CD14-positive monocyte (primary cell): Measurements from ENCODE around the gene SUV39H2. TPM values are rescaled to one million over a fixed set of nuclear protein-coding genes. Genes with fewer than 3 reads are reported as not detected.

Experiments
- DNase-seq, 3 donors: peaks; one replicate each; pipeline ENCODE4 v3.0.0-alpha.2; 2011 to 2022
- H2AFZ ChIP-seq: 2 replicates; pipeline ENCODE4 v1.6.0; 2012; ENCODE audit warnings: mild to moderate bottlenecking, low read depth, low read length, inconsistent platforms; ENCODE audit not compliant: insufficient read depth, poor library complexity, severe bottlenecking
- H3K27ac ChIP-seq, 2 donors: 1 replicate in 1 of 2; 2 replicates in 1 of 2; pipeline ENCODE4 v1.5.1; 2012 to 2013; ENCODE audit warnings: low read length in 2 of 2, control low read depth in 1 of 2, inconsistent platforms in 1 of 2, low read depth in 1 of 2, mild to moderate bottlenecking in 1 of 2
- H3K27me3 ChIP-seq, 2 donors: one replicate each; pipeline versions ENCODE4 v1.6.0 to v1.6.1; 2011 to 2013; ENCODE audit warnings: low read length in 2 of 2; ENCODE audit not compliant: control insufficient read depth in 2 of 2, insufficient read depth in 2 of 2
- H3K36me3 ChIP-seq, 2 donors: replicated peaks in 1 of 2; 1 replicate in 1 of 2; 2 replicates in 1 of 2; pipeline versions ENCODE4 v1.5.1 to v1.6.1; 2012 to 2013; ENCODE audit warnings: low read length in 2 of 2, control low read depth in 1 of 2, inconsistent platforms in 1 of 2, mild to moderate bottlenecking in 1 of 2; ENCODE audit not compliant: insufficient read depth in 2 of 2, control insufficient read depth in 1 of 2
- H3K4me1 ChIP-seq, 2 donors: 1 replicate in 1 of 2; 2 replicates in 1 of 2; pipeline versions ENCODE4 v1.5.1 to v1.6.1; 2012 to 2013; ENCODE audit warnings: low read length in 2 of 2, control low read depth in 1 of 2, inconsistent platforms in 1 of 2, mild to moderate bottlenecking in 1 of 2, moderate library complexity in 1 of 2; ENCODE audit not compliant: insufficient read depth in 2 of 2, control insufficient read depth in 1 of 2
- H3K4me2 ChIP-seq: replicated peaks from 2 replicates; pipeline ENCODE3; 2012; ENCODE audit warnings: low read length, moderate library complexity, mild to moderate bottlenecking; ENCODE audit not compliant: poor library complexity, severe bottlenecking; ENCODE audit errors: extremely low read depth
- H3K4me3 ChIP-seq, 3 experiments: fragments of 200-600 bp in 1 of 3; sonication (generic) in 1 of 3; replicated peaks in 1 of 3; 1 replicate in 2 of 3; 2 replicates in 1 of 3; pipeline ENCODE4 v1.5.1; 2011 to 2013; ENCODE audit warnings: low read length in 3 of 3, mild to moderate bottlenecking in 3 of 3, control low read depth in 2 of 3, low read depth in 2 of 3, inconsistent platforms in 1 of 3, moderate library complexity in 1 of 3
- H3K79me2 ChIP-seq: 2 replicates; pipeline ENCODE4 v1.6.0; 2012; ENCODE audit warnings: mild to moderate bottlenecking, control low read depth, inconsistent platforms, low read length, moderate library complexity; ENCODE audit not compliant: insufficient read depth
- H3K9ac ChIP-seq: 2 replicates; pipeline ENCODE4 v1.6.0; 2017; ENCODE audit warnings: low read length, mild to moderate bottlenecking; ENCODE audit not compliant: insufficient read depth, poor library complexity, severe bottlenecking
- H3K9me3 ChIP-seq, 2 donors: replicated peaks in 1 of 2; 1 replicate in 1 of 2; 2 replicates in 1 of 2; pipeline versions ENCODE4 v1.5.1 to v1.6.1; 2012 to 2013; ENCODE audit warnings: low read length in 2 of 2, control low read depth in 1 of 2; ENCODE audit not compliant: control insufficient read depth in 1 of 2, insufficient read depth in 1 of 2
- H4K20me1 ChIP-seq: 2 replicates; pipeline ENCODE4 v1.6.0; 2012; ENCODE audit warnings: mild to moderate bottlenecking, low read length, control low read depth, moderate library complexity; ENCODE audit not compliant: insufficient read depth
- H3K27ac Mint-ChIP-seq, 7 donors: one replicate each; pipeline ENCODE4 v1.8.0; 2020; ENCODE audit warnings: mild to moderate bottlenecking in 7 of 7, mixed read lengths in 7 of 7, moderate library complexity in 6 of 7, inconsistent platforms in 2 of 7
- H3K27me3 Mint-ChIP-seq, 3 donors: one replicate each; pipeline ENCODE4 v1.8.0; 2021 to 2022; ENCODE audit warnings: low read depth in 3 of 3, mild to moderate bottlenecking in 3 of 3, mixed read lengths in 3 of 3, moderate library complexity in 3 of 3, inconsistent platforms in 1 of 3
- H3K36me3 Mint-ChIP-seq, 2 donors: one replicate each; pipeline ENCODE4 v1.8.0; 2020; ENCODE audit warnings: mixed read lengths in 2 of 2, inconsistent platforms in 1 of 2, mild to moderate bottlenecking in 1 of 2
- H3K4me1 Mint-ChIP-seq: one replicate; pipeline ENCODE4 v1.8.0; 2020; ENCODE audit warnings: mild to moderate bottlenecking, mixed read lengths
- H3K4me3 Mint-ChIP-seq, 2 donors: one replicate each; pipeline ENCODE4 v1.8.0; 2020; ENCODE audit warnings: mild to moderate bottlenecking in 2 of 2, mixed read lengths in 2 of 2, moderate library complexity in 1 of 2
- H3K9me3 Mint-ChIP-seq, 7 donors: one replicate each; pipeline ENCODE4 v1.8.0; 2020 to 2022; ENCODE audit warnings: mixed read lengths in 7 of 7, mild to moderate bottlenecking in 6 of 7, moderate library complexity in 6 of 7, inconsistent platforms in 2 of 7
- CTCF ChIP-seq: fragments of 200-600 bp; IDR thresholded peaks from one replicate; pipeline ENCODE4 v1.8.0; 2022; ENCODE audit warnings: antibody characterized with exemption, mild to moderate bottlenecking
- WGBS: methylation state at CpG from one replicate; pipeline ENCODE4 v1.1.5; 2013; ENCODE audit warnings: missing lambda C conversion rate; ENCODE audit not compliant: insufficient coverage; 5-methylcytosine and 5-hydroxymethylcytosine counted together
- intact Hi-C, 2 donors: fragments of 100-400 bp; cut with micrococcal nuclease; formaldehyde crosslinking; loops; one replicate each; pipeline versions ENCODE4 v1.15.0 to v1.15.1; 2023
- polyA plus RNA-seq, 3 donors: library from polyadenylated mRNA; depleted of rRNA in 1 of 3; unstranded in 2 of 3; stranded (reverse) in 1 of 3; fragments of 300-500 nt in 2 of 3; fragments of >200 nt in 1 of 3; fragmentation: Illumina TruSeq in 2 of 3; gene quantifications; 1 replicate in 2 of 3; 2 replicates in 1 of 3; pipeline ENCODE4 v1.2.3, GENCODE V29; 2012 to 2021

Gene SUV39H2
- polyA plus RNA-seq, 3 donors = 0.85 to 1.2 (median 0.86) TPM

GRCh38 chr10:14917827-14918226 is 39.2 kb downstream of the SUV39H2 start:
- intact Hi-C loops = no loop called here
- no peaks in the 10 kb centered on the region for H3K27me3 Mint-ChIP-seq
- H3K27ac Mint-ChIP-seq = no peak overlapping the region

GRCh38 chr10:14918964-14919363 is 40.3 kb downstream of the SUV39H2 start:
- DNase-seq = no peak
- H3K4me3 ChIP-seq = no peak overlapping the region
- H2AFZ ChIP-seq = no peak overlapping the region
- no peak overlapping the region for H3K4me3 Mint-ChIP-seq
- H3K27me3 ChIP-seq = no peaks in the 10 kb centered on the region
- no peaks in the 10 kb centered on the region for H3K4me1 Mint-ChIP-seq
- H3K4me1 ChIP-seq = no peaks in the 10 kb centered on the region
- H3K27me3 Mint-ChIP-seq = no peaks in the 10 kb centered on the region
- H3K4me2 ChIP-seq = no peak overlapping the region
- TF ChIP-seq CTCF = no peak
- H3K9me3 Mint-ChIP-seq = peaks cover 8 to 19% (median 10%) of the 10 kb centered on the region in 7 donors
- H3K9ac ChIP-seq = no peak overlapping the region
- H4K20me1 ChIP-seq = peaks cover 27% of the 10 kb centered on the region
- no peak overlapping the region for H3K27ac ChIP-seq
- H3K27ac Mint-ChIP-seq = no peak overlapping the region
- H3K36me3 Mint-ChIP-seq = peaks cover 97 to 100% of the 10 kb centered on the region in 2 donors
- peaks cover 87 to 100% of the 10 kb centered on the region in 2 donors for H3K36me3 ChIP-seq
- WGBS = 100% methylated on average over 1 of the region's 3 CpGs
- peaks cover 6 to 18% of the 10 kb centered on the region in 2 donors for H3K9me3 ChIP-seq
- H3K79me2 ChIP-seq = peaks cover 11% of the 10 kb centered on the region
- intact Hi-C loops = no loop called here

More at GRCh38 chr10:14917827-14918226, 39.2 kb downstream of the SUV39H2 start:
- H4K20me1 ChIP-seq = peaks cover 27% of the 10 kb centered on the region
- H3K36me3 ChIP-seq = peaks cover 87 to 100% of the 10 kb centered on the region in 2 donors
- no peak overlapping the region for H3K27ac ChIP-seq
- no peak overlapping the region for H3K4me2 ChIP-seq
- peaks cover 9 to 19% (median 10%) of the 10 kb centered on the region in 7 donors for H3K9me3 Mint-ChIP-seq
- no peak overlapping the region for H3K4me3 ChIP-seq
- H3K79me2 ChIP-seq = peaks cover 17% of the 10 kb centered on the region
- H2AFZ ChIP-seq = no peak overlapping the region
- no peak for DNase-seq
- H3K4me3 Mint-ChIP-seq = no peak overlapping the region
- no peaks in the 10 kb centered on the region for H3K4me1 Mint-ChIP-seq
- peaks cover 6 to 18% of the 10 kb centered on the region in 2 donors for H3K9me3 ChIP-seq
- H3K9ac ChIP-seq = no peak overlapping the region
- no CpG with 5 or more reads among the region's 3 CpGs for WGBS
- H3K27me3 ChIP-seq = no peaks in the 10 kb centered on the region
- TF ChIP-seq CTCF = no peak
- peaks cover 96 to 100% of the 10 kb centered on the region in 2 donors for H3K36me3 Mint-ChIP-seq
- no peaks in the 10 kb centered on the region for H3K4me1 ChIP-seq
